ENCODE data around the gene EFCAB5.

The EFCAB5 gene

DNA sequence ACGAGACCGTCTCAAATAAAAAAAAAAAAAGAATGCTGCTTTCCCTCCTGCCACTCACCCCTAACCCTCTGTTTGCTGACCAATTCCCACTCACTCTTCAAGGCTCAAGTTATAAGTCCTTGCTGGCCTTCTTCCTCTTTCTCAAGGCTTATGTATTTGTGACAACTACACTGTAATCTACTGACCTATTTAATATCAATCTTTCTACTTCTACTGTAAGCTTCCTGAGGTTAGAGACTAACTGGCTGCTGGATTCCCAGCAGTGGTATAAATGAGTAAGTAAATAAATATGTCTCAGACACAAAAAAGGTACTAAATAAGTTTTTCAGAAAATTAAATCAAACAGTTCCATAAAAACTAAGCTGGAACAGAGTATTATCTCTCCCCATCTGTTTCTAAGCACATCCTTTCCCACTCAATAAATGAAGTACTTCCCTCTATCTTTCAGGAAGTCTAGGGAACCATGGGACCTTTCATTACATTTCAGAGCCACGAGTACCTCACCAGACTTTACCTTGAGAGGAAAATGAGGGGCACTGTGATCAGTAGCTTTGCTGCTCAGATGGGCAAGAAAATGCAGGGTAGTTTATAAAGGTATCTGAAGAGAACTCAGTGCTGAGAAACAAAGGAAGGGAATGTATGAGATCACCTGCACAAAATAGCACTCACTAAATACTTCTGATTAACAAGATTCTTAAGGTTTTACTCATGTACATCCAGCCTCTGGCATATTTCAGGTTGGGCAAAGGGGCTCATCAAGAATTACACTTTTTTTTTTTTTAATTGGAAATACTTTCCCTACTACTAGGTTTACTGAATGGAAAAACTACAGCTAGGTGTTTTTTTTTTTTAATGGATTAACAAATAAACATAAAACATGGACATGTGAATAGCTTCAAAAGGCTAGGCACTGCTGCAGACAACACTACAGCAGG, 22.2 kb upstream of the EFCAB5 start:
- peak; percentile 48 for DNase-seq (ENCODE audit: low read depth)
- TF ChIP-seq, protein P1, sequence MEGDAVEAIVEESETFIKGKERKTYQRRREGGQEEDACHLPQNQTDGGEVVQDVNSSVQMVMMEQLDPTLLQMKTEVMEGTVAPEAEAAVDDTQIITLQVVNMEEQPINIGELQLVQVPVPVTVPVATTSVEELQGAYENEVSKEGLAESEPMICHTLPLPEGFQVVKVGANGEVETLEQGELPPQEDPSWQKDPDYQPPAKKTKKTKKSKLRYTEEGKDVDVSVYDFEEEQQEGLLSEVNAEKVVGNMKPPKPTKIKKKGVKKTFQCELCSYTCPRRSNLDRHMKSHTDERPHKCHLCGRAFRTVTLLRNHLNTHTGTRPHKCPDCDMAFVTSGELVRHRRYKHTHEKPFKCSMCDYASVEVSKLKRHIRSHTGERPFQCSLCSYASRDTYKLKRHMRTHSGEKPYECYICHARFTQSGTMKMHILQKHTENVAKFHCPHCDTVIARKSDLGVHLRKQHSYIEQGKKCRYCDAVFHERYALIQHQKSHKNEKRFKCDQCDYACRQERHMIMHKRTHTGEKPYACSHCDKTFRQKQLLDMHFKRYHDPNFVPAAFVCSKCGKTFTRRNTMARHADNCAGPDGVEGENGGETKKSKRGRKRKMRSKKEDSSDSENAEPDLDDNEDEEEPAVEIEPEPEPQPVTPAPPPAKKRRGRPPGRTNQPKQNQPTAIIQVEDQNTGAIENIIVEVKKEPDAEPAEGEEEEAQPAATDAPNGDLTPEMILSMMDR (IDR thresholded peaks at IDR 0.05; ENCODE audit: low read depth, low read length): no peak
- TF ChIP-seq POLR2A (IDR thresholded peaks at IDR 0.05; ENCODE audit: extremely low read depth, insufficient read length) (no peak), MYC (IDR thresholded peaks at IDR 0.05; ENCODE audit: low read depth, low read length) (no peak)
- TF ChIP-seq, protein P2, sequence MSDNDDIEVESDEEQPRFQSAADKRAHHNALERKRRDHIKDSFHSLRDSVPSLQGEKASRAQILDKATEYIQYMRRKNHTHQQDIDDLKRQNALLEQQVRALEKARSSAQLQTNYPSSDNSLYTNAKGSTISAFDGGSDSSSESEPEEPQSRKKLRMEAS (IDR thresholded peaks at IDR 0.05; ENCODE audit: low read depth, low read length): no peak
- no peak overlapping the region for H3K4me3 ChIP-seq (ENCODE audit: low read depth, low read length)

DNA sequence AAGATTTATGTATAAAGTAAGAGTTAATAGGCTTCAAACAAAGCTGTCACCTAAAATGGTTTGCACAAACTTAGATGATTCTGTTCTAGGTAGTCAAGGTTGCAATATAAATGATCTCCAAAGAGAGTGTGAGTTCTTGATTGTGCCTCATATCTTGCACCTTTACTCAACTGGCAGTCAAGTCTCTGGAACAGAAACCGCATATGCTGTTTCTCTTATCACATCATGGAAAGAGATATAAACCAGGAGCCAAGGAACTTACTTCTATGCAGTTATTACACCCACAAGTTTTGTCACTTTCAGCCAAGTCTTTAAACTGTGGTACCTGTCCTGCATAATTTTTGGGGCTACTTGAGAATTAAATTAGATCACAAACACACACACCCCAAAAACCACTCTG, 16.6 kb upstream of the EFCAB5 start:
- DNase-seq (ENCODE audit: low read depth): no peak
- TF ChIP-seq, protein P2 (IDR thresholded peaks at IDR 0.05; ENCODE audit: low read depth, low read length): no peak
- TF ChIP-seq POLR2A (IDR thresholded peaks at IDR 0.05; ENCODE audit: extremely low read depth, insufficient read length) (no peak), MYC (IDR thresholded peaks at IDR 0.05; ENCODE audit: low read depth, low read length) (no peak)
- TF ChIP-seq, protein P1 (IDR thresholded peaks at IDR 0.05; ENCODE audit: low read depth, low read length): no peak
- H3K4me3 ChIP-seq (ENCODE audit: low read depth, low read length): no peak overlapping the region

DNA sequence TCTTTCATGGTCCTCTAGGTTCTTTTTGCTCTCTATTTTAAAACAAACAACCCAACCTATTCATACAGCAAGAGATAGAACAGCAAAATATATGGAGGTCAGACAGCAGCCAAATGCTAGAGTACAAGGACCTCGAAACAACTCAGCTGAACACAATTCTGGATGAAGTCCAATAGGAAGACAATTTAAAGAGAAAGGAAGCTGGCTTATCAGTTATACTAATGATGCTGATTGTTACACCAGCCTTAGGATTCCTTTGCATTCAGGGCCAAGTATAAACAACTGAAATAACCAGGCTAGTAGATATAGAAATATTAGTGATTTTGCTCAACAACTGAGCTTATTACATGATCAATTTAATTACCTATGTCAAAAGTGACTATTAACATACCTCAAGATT, 13.9 kb upstream of the EFCAB5 start:
- no peak for DNase-seq (ENCODE audit: low read depth)
- peak overlapping the region; percentile 81 for H3K4me3 ChIP-seq (ENCODE audit: low read depth, low read length)
- TF ChIP-seq, protein P2 (IDR thresholded peaks at IDR 0.05; ENCODE audit: low read depth, low read length): no peak
- TF ChIP-seq, protein P1 (IDR thresholded peaks at IDR 0.05; ENCODE audit: low read depth, low read length): no peak
- TF ChIP-seq POLR2A (IDR thresholded peaks at IDR 0.05; ENCODE audit: extremely low read depth, insufficient read length) (no peak), MYC (IDR thresholded peaks at IDR 0.05; ENCODE audit: low read depth, low read length) (no peak)

DNA sequence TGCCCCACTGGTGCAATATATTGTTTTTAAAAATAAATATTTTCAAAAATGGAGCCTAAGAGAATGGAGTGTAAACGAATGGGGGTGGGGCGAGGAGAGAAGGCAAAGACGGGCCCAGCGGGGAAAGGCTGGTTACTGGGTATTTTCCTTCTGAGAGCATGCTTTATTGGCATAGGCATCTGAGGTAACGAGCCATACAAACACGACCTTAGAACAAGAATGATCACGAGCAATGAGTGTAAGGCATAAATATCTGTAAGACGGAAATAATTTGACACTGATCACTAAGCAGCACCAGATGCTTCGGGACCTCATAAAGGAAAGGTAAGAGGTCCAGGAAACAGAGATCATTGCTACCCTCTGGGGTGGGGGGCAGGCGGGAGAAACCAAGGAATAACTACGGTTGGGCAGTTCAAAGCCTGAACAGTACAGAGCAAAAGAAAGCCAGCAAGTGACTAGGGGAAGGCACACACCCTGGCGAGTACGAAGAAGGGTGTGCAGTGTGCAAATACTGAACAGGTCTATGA, 12.4 kb upstream of the EFCAB5 start:
- no peak for TF ChIP-seq MYC (IDR thresholded peaks at IDR 0.05; ENCODE audit: low read depth, low read length)
- TF ChIP-seq, protein P2 (IDR thresholded peaks at IDR 0.05; ENCODE audit: low read depth, low read length): peak; percentile 58; the same call in 1 of the 2 replicates
- TF ChIP-seq POLR2A (IDR thresholded peaks at IDR 0.05; ENCODE audit: extremely low read depth, insufficient read length): no peak
- TF ChIP-seq, protein P1 (IDR thresholded peaks at IDR 0.05; ENCODE audit: low read depth, low read length): no peak
- peak overlapping the region; percentile 81 for H3K4me3 ChIP-seq (ENCODE audit: low read depth, low read length)
- peak; percentile 81 for DNase-seq (ENCODE audit: low read depth)

DNA sequence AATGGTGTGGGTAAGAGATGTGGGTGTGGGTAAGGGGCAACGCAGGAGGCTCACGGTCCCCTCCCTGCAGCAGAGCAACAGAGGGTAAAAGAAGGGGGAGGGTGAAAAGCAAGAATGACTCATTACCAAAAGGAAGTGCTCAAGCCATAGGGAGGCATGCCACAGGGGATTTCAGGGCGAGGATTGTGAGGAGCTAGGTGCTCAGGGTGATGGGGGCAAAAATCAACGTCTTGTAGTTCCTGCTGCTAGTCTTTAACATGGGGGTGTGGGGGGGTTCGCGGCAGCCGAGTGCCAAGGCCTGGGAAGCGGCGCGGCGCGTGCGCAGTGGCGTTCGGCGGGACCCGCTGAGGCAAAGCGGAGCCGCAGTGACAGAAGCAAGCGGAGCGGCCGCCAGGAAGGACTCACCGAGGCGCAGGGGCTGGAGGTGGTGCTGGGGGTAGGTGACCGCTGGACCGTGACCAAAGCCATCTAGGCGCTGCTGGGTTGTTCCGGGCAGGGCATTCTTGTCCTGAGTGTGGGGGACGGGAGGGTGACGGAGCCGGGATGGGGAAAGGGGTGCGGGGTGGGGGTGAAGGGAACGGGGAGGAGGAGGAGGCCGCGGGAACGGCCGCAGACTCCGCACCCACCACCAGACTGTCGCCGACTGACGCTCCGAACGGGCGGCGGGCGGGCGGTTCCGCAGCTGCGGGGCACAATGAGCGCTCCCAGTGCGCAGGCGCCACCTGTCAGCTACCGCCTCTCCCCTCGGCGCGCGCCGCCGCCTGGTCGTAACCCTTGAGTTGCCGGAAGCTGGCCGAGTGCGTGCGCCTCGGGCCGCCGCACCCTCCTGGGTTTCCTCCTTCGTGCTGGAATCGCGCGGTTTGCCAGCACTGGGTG, 11.7 kb upstream of the EFCAB5 start, which contains the start of gene SSH2:
Gene SSH2 (minus strand): TSS at position 696 of the 876 bp plus-strand sequence. CDS start 228 bp downstream, at position 468.
- H3K4me3 ChIP-seq (ENCODE audit: low read depth, low read length): peak within 1 kb of the TSS; percentile 81
- peak; percentile 97 for DNase-seq (ENCODE audit: low read depth)
- TF ChIP-seq, protein P1 (IDR thresholded peaks at IDR 0.05; ENCODE audit: low read depth, low read length): no peak
- TF ChIP-seq, protein P2 (IDR thresholded peaks at IDR 0.05; ENCODE audit: low read depth, low read length): peak; percentile 72
- TF ChIP-seq MYC (IDR thresholded peaks at IDR 0.05; ENCODE audit: low read depth, low read length) (peak; percentile 68), POLR2A (IDR thresholded peaks at IDR 0.05; ENCODE audit: extremely low read depth, insufficient read length) (peak; percentile 62)

Data from NB4 (cell line).